Natural killer cell (primary cell): Measurements from ENCODE around the gene COQ8A. TPM values are rescaled to one million over a fixed set of nuclear protein-coding genes. Genes with fewer than 3 reads are reported as not detected.

Source experiments
- ATAC-seq, 3 donors: fragments of 150-1000 bp in 2 of 3; fragments of 200-7000 bp in 1 of 3; cut with Tn5 transposase; 1 replicate in 1 of 3; 2 replicates in 2 of 3; pipeline ENCODE4 v1.10.0; 2021; ENCODE audit warnings: mild to moderate bottlenecking in 2 of 3, moderate library complexity in 2 of 3
- DNase-seq, 2 donors: peaks; one replicate each; pipeline versions ENCODE4 v3.0.0 to v3.0.0-alpha.2; 2013 to 2021; ENCODE audit warnings: mixed read lengths in 1 of 2
- H3K27ac ChIP-seq: one replicate; pipeline ENCODE4 v1.5.1; 2013; ENCODE audit warnings: mild to moderate bottlenecking, low read length
- H3K27me3 ChIP-seq: one replicate; pipeline ENCODE4 v1.6.1; 2013; ENCODE audit warnings: low read length; ENCODE audit not compliant: control insufficient read depth, insufficient read depth
- H3K36me3 ChIP-seq: one replicate; pipeline ENCODE4 v1.6.1; 2013; ENCODE audit warnings: low read length; ENCODE audit not compliant: control insufficient read depth, insufficient read depth
- H3K4me1 ChIP-seq: one replicate; pipeline ENCODE4 v1.6.1; 2013; ENCODE audit warnings: low read length; ENCODE audit not compliant: control insufficient read depth, insufficient read depth
- H3K4me3 ChIP-seq: one replicate; pipeline ENCODE4 v1.5.1; 2013; ENCODE audit warnings: low read length
- H3K9me3 ChIP-seq: one replicate; pipeline ENCODE4 v1.6.1; 2013; ENCODE audit warnings: low read length; ENCODE audit not compliant: control insufficient read depth, insufficient read depth
- H3K27ac Mint-ChIP-seq, 2 donors: one replicate each; pipeline ENCODE4 v1.8.0; 2022; ENCODE audit warnings: mild to moderate bottlenecking in 2 of 2, mixed read lengths in 2 of 2, moderate library complexity in 1 of 2
- H3K27me3 Mint-ChIP-seq, 2 donors: one replicate each; pipeline ENCODE4 v1.8.0; 2022; ENCODE audit warnings: low read depth in 2 of 2, mixed read lengths in 2 of 2
- H3K36me3 Mint-ChIP-seq: one replicate; pipeline ENCODE4 v1.8.0; 2022; ENCODE audit warnings: mixed read lengths
- H3K4me1 Mint-ChIP-seq, 2 donors: one replicate each; pipeline ENCODE4 v1.8.0; 2022; ENCODE audit warnings: mixed read lengths in 2 of 2
- H3K4me3 Mint-ChIP-seq: one replicate; pipeline ENCODE4 v1.8.0; 2022; ENCODE audit warnings: mild to moderate bottlenecking, moderate library complexity, mixed read lengths
- H3K9me3 Mint-ChIP-seq, 2 donors: one replicate each; pipeline ENCODE4 v1.8.0; 2022; ENCODE audit warnings: mixed read lengths in 2 of 2
- CTCF ChIP-seq: fragments of 200-600 bp; IDR thresholded peaks from one replicate; pipeline ENCODE4 v1.8.0; 2022; ENCODE audit warnings: antibody characterized with exemption
- WGBS: methylation state at CpG from one replicate; pipeline ENCODE4 v1.1.7; 2013; ENCODE audit warnings: missing lambda C conversion rate; ENCODE audit not compliant: insufficient coverage; 5-methylcytosine and 5-hydroxymethylcytosine counted together
- intact Hi-C: fragments of 100-400 bp; cut with micrococcal nuclease; formaldehyde crosslinking; loops from one replicate; pipeline ENCODE4 v1.14.2; 2022
- total RNA-seq, 4 donors: library from RNA; stranded (reverse); fragments of 120-200 nt in 1 of 4; gene quantifications; one replicate each; pipeline versions ENCODE4 v1.2.3 to v1.2.4, GENCODE V29; 2013 to 2022

Gene COQ8A
- total RNA-seq, 3 donors from 2014 or later (not counting 1 experiment from before 2014, with no cell fraction given): 42.9 to 59.7 (median 56.2) TPM

GRCh38 chr1:227003165-227003564 is 63.1 kb downstream of the COQ8A start:
- H3K27ac Mint-ChIP-seq: no peak overlapping the region

GRCh38 chr1:227004796-227005195 is 64.7 kb downstream of the COQ8A start:
- H3K9me3 Mint-ChIP-seq: no peaks in the 10 kb centered on the region
- WGBS: 95% methylated on average over 8 of the region's 8 CpGs
- H3K4me3 Mint-ChIP-seq: no peak overlapping the region

More at GRCh38 chr1:227003165-227003564, 63.1 kb downstream of the COQ8A start:
- DNase-seq (no peak), ATAC-seq (no peak)
- no peak overlapping the region for H3K27ac ChIP-seq
- Mint-ChIP-seq H3K9me3 (no peaks in the 10 kb centered on the region), H3K27me3 (no peaks in the 10 kb centered on the region), H3K4me3 (no peak overlapping the region), H3K4me1 (no peaks in the 10 kb centered on the region), H3K36me3 (no peaks in the 10 kb centered on the region)
- 92% methylated on average over 8 of the region's 8 CpGs for WGBS
- intact Hi-C loops: no loop called here
- no peaks in the 10 kb centered on the region for H3K9me3 ChIP-seq
- no peaks in the 10 kb centered on the region for H3K36me3 ChIP-seq
- no peaks in the 10 kb centered on the region for H3K4me1 ChIP-seq
- H3K27me3 ChIP-seq: no peaks in the 10 kb centered on the region
- TF ChIP-seq CTCF: no peak
- H3K4me3 ChIP-seq: no peak overlapping the region

GRCh38 chr1:227006226-227006796 is 66.2 kb downstream of the COQ8A start:
- WGBS: 84% methylated on average over 4 of the region's 5 CpGs
- no peak for ATAC-seq
- no peak for DNase-seq
- intact Hi-C loops: no loop called here
- Mint-ChIP-seq H3K4me3 (no peak overlapping the region), H3K27me3 (peaks cover 0 to 4% of the 10 kb centered on the region in 2 donors), H3K36me3 (no peaks in the 10 kb centered on the region), H3K9me3 (no peaks in the 10 kb centered on the region), H3K4me1 (no peaks in the 10 kb centered on the region), H3K27ac (no peak overlapping the region)
- Histone ChIP-seq H3K4me1 (no peaks in the 10 kb centered on the region), H3K9me3 (no peaks in the 10 kb centered on the region), H3K4me3 (no peak overlapping the region), H3K27ac (no peak overlapping the region), H3K36me3 (no peaks in the 10 kb centered on the region), H3K27me3 (no peaks in the 10 kb centered on the region)
- TF ChIP-seq CTCF: no peak

More at GRCh38 chr1:227004796-227005195, 64.7 kb downstream of the COQ8A start:
- no peak for DNase-seq
- Histone ChIP-seq H3K4me1 (no peaks in the 10 kb centered on the region), H3K9me3 (no peaks in the 10 kb centered on the region), H3K36me3 (no peaks in the 10 kb centered on the region), H3K27me3 (no peaks in the 10 kb centered on the region), H3K27ac (no peak overlapping the region), H3K4me3 (no peak overlapping the region)
- TF ChIP-seq CTCF: no peak
- Mint-ChIP-seq H3K4me1 (no peaks in the 10 kb centered on the region), H3K27ac (no peak overlapping the region), H3K36me3 (no peaks in the 10 kb centered on the region), H3K27me3 (no peaks in the 10 kb centered on the region)
- intact Hi-C loops: no loop called here
- ATAC-seq: no peak

- Histone ChIP-seq H3K27me3 (no peaks in the 10 kb centered on the region), H3K4me1 (no peaks in the 10 kb centered on the region), H3K36me3 (no peaks in the 10 kb centered on the region), H3K27ac (no peak overlapping the region), H3K4me3 (no peak overlapping the region), H3K9me3 (no peaks in the 10 kb centered on the region)
- TF ChIP-seq CTCF: no peak
- intact Hi-C loops: no loop called here
- Mint-ChIP-seq H3K4me1 (no peaks in the 10 kb centered on the region), H3K9me3 (no peaks in the 10 kb centered on the region), H3K27ac (no peak overlapping the region), H3K27me3 (peaks cover 0 to 4% of the 10 kb centered on the region in 2 donors), H3K4me3 (no peak overlapping the region), H3K36me3 (no peaks in the 10 kb centered on the region)
- DNase-seq: no peak
- no peak for ATAC-seq
Observed at GRCh38 chr1:227009937-227010336, 69.8 kb downstream of the COQ8A start.
